ENCODE results near the gene AGAP2.

DNA sequence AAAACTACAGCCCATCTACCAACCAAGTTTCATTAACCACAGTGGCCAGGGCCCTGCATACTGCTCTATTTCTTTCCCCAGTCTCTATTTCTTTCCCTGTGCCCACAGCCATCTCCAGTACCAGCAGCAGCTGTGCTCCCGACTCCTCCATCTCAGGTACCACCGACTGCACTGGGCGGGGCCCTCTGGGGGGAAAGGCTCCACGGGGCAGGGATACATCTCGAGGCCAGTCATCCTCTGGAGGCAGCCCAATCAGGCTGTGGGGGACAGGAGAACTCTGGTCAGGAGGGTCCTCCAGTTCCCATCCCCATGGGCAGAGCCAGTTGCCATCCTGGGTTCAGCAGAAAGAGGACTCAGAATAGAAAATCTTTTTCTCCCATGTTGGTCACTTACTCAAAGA, 10.5 kb upstream of the AGAP2 start:
- TF ChIP-seq, protein P1, sequence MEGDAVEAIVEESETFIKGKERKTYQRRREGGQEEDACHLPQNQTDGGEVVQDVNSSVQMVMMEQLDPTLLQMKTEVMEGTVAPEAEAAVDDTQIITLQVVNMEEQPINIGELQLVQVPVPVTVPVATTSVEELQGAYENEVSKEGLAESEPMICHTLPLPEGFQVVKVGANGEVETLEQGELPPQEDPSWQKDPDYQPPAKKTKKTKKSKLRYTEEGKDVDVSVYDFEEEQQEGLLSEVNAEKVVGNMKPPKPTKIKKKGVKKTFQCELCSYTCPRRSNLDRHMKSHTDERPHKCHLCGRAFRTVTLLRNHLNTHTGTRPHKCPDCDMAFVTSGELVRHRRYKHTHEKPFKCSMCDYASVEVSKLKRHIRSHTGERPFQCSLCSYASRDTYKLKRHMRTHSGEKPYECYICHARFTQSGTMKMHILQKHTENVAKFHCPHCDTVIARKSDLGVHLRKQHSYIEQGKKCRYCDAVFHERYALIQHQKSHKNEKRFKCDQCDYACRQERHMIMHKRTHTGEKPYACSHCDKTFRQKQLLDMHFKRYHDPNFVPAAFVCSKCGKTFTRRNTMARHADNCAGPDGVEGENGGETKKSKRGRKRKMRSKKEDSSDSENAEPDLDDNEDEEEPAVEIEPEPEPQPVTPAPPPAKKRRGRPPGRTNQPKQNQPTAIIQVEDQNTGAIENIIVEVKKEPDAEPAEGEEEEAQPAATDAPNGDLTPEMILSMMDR (IDR thresholded peaks at IDR 0.05) = no peak
- TF ChIP-seq EZH2 (IDR thresholded peaks at IDR 0.05) = no peak

Data from neural progenitor cell (in vitro differentiated cells).